NCI-H748 treated with DMSO at 0.1 percent for 48 hours (cell line): ENCODE data around the gene FOXK1.
A peak's percentile ranks its signal among the peaks of the same experiment; 100 is the strongest.

Experiments
- DNase-seq: peaks from one replicate; lab custom pipeline; 2025; lab: John Stamatoyannopoulos, UW

Gene FOXK1

DNA sequence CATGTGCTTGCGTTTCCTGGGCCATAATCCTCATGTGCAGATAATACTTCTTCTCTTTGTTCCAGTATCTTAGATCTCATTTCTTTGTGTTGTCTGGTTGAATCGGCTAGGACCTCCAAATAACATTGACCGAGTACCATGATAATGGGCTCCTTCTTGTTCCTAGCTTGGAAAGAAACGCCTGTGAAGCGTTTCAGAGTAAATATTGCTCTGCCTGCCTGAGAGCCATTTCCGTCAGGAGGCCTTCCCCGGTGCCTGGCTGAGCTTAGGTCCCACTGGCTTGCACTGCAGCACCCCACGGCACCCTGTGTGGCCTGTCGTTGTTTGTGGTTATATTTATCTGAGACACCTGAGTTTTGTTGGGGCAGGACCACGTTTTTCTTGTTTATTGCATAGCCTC lies 17.7 kb downstream of the FOXK1 start:
- DNase-seq = no peak

DNA sequence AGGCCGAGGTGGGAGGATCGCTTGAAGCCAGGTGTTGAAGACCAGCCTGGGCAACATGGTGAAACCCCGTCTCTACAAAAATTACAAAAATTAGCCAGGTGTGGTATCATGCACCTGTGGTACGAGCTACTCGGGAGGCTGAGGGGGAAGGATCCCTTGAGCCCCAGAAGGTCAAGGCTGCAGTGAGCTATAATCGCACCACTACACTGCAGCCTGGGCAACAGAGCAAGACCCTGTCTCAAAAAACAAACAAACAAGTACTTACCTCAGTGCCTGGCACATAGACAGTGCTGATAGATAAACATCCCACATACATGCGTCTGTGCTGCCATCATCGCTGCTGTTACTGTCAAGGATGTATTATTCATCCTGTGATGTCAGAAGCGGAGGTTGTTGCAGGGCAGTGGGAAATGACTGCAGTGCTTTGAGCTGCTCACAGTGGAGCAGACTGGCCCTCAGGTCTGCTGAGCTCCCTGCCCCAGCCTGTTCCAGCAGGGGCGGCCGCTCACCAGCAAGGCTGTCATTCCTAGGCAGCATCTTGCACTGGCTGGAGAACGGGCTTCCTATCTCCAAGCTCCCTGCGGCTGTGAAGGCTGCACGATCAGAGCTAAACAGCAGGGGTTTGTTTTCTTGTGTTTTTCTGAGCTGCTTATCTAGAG lies 18.6 kb downstream of the FOXK1 start:
- DNase-seq = no peak

DNA sequence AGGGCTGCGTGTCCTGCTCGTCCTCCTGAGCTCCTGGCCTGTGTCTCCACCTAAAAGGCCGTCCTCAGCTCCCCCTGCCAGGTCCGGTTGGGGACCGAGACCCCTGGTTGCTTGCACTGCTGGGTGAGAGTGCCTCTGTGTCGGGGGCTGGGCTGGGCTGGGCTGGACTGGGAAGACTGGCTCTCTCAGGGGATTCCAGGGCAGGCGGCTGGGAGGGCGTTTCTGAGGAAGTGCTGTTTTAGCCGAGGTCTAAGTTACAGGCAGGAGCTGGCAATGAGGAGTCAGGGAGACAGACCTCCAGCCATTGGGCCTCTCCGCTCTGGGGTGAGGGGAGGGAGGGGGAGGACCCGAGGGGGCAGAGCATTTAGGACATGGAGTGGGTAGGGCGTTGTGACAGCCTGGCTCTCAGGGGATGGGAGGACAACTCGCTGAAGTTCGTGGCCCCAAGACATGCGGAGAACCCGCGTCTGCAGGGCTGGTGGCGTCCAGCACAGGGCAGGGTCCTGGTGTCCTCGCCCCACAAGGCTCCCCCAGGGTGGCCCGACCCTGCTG lies 20.9 kb downstream of the FOXK1 start:
- DNase-seq = no peak

DNA sequence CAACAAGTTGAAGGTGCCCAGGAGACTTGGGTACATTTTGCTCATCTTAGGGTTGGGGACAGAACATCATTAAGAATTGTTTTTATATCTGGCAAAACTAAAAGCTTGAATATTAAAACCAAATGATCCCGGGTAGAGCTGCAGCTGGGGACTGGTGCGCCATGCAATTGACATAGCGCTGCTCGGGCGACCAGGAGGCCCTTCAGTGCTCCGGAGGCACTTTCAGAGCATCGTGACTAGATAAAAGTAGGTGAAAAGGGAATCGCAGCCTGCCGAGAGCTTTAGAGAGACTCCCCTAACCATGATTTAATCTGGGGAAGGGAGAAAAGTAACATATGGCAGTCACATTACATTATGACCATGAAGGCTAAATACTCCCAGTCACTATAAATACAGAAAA lies 21.4 kb downstream of the FOXK1 start:
- DNase-seq = no peak

DNA sequence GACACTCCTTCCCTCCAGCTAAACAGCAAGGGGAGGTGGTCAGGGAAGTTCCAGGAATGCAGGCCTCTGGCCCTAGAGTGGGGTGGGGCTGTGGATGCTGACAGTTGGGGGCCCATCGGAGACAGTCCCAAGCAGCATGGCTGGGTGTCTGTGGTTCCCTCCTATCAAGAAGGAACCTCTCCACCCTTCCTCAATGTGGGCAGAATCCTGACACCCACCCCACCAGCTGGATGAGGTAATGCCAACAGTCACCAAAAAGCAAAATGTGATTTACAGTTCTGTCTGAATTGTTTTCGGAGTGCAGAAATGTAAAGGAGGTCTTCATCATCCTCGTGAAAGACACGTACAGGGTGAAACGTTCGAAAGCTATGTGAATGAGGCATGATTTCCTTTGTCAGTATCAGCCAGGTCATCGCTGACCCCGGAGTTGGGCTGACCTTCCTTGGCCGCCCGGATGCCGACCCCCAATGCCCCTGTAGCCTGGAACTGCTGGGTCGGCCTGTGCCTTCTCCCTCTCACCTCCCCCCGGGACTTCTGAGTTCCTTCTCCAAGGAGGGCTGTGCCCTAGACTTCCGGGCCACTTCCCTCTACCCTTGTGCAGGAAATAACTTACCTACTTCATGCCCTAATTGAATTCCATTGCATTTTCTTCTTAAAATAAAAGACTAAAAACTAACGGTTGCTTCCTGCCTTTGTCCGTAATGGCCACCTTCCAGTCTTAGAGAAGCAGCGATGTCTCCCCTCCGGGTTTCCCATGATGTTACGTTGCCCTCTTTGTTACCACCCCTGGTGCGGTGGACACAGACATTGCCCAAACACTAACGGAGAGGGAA lies 24.5 kb downstream of the FOXK1 start:
- no peak for DNase-seq

DNA sequence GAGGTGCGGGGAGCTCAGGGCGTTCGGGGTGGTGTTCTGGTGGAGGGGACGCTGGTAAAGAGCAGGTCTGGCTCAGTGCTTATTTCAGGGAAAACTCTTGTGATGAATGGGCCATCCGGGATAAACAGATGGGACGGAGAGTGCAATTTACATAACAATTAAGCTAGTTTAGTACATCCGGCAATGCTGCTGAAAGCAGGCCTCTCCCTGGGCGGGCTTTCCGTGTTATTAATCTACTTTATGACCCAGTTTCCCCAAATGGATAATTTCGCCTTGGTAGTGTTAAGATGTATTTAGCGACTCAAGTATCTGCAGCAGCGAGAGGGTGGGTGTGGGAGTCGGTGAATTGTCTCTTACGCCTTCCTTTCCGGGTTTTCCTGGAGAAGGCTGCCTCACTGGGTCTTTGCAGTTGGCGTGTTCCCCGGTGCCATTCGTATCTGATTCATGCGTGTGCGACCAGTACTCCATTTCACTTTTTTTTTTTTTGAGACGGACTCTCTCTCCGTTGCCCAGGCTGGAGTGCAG lies 25.2 kb downstream of the FOXK1 start:
- no peak for DNase-seq

DNA sequence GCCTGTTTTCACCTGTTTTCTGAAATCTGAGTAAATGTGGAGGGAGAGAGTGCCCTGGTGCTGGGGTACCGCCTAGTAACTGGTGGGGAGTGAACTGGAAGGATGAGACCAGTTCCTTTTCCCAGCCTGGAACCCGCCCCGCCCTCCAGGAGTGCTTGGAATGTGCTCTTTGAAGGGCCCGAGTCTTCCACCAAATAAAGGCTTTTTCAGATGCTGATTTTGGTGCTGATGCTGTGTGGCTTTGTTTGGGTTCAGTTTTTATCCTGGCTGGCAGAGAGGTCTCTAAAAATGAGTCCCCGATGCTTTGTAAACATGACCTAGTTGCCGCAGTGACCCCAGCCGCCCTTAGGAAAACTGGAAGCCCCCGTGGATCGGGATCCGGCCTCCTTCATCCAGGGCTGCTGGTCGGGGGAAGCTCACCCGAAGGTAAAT lies 25.9 kb downstream of the FOXK1 start:
- no peak for DNase-seq

DNA sequence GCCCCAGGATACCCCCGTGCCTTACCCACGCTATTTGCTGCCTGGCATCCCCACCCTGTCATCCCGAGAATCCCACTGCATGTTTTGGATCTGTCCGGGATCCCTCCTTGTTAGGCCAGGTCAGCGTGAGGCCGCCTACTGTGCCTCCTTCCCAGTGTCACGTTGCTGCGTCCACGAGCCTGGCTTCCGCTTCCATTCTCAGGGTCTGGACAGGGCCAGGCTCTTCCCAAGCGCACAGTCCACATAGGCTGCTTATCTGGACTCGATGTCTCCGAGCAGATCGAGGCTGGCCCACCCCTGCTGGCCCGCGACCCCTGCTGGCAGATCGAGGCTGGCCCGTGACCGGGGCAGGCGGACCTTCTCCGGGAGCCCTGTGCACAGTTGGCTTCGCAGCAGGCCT lies 27.1 kb downstream of the FOXK1 start:
- no peak for DNase-seq

DNA sequence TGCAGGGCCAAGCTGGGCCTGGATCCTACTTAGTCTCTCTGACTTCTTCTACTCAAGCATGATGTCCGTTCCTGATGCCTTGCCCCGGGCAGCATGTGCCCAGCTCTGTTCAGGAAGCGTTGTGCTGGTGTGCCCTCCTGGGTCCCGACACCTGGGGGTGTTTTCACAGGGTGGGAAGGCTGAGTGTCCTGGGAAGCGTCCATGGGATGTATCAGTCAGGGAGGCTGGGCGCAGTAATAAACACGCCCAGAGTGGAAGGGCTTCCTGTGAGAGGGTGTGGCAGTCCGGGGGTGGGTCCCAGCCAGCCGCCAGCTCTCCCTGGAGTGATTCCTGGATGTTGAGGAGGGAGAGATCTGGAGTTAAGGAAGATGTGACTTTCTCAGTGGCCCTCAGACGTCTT lies 29.0 kb downstream of the FOXK1 start:
- DNase-seq = no peak

DNA sequence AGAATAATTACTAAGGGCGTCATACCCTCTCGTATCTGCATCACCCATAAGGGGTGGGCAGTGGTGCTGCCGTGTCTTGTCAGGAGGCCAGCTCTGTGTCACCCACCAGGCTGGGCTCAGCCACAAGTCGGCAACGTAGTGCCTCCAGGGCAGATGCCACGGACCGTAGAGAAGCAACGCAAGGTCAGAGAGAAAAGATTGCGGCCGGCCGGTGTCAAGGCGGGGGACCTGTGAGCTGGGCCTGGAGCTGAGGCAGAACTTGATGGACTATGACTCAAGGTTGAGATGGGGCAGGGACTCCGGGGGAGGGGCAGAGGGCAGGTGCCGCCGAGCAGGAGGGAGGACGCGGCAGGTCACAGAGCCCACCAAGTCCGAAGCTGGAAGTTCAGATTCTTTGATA lies 29.5 kb downstream of the FOXK1 start:
- no peak for DNase-seq

DNA sequence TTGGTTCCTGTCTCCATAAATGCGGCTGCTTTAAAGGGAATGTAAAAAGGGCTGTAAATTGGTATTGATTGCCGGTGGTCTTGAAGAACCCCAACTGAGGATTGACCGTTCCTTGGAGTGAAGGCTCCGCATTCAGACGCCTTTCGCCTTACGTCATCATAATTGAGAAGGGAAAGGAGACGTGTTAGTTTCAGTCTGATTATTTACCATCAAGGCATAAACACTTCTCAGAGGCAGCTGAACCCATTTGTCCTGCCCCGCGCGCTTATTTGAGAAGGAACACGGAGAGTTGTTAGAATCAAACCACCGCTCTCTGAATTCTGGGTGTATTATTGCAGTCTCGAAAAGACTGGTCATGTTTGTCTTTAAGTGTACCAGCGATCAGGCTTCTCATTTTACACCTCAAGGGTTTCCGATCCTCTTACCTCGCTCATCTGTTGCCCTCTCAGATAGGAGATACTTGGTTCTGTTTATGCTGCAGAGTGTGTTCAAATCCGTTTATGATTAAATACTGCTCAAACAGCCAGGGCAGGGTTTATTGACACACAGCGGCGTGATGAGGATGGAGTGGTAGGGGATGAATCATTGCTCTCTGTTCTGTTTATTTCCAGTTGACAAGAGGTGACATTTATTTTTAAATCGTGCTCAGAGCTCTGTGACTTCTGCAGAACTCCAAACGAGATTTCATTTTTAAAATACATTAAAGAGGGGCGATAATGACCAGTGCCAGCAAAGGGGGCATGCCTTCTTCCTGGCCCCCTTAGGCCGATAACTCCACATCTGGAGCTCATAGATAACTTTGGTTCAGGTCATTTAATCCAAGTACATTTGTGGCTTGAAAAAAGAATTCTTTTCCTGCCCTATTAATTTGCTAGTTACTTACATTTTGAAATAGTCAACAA lies 30.4 kb downstream of the FOXK1 start:
- peak; percentile 86 for DNase-seq

DNA sequence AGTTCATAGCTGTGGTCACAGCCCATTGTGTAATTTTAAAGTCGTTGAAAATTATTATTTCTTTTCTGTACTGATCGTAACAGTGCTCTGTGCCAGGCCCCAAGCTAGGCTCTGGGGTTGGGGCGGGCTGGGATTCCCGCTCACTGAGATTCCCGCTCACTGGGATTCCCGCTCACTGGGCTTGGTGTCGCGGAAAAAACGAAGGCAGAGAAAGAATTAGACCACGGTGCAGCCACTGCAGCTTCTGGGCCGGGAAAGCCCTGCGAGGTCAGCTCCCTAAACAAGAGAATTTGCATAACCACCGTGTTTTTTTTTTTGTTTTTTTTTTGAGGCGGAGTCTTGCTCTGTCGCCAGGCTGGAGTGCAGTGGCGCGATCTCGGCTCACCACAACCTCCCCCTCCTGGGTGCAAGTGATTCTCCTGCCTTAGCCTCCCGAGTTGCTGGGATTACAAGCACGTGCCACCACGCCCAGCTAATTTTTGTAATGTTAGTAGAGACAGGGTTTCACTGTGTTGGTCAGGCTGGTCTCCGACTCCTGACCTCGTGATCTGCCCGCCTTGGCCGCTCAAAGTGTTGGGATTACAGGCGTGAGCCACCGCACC lies 31.2 kb downstream of the FOXK1 start:
- no peak for DNase-seq

DNA sequence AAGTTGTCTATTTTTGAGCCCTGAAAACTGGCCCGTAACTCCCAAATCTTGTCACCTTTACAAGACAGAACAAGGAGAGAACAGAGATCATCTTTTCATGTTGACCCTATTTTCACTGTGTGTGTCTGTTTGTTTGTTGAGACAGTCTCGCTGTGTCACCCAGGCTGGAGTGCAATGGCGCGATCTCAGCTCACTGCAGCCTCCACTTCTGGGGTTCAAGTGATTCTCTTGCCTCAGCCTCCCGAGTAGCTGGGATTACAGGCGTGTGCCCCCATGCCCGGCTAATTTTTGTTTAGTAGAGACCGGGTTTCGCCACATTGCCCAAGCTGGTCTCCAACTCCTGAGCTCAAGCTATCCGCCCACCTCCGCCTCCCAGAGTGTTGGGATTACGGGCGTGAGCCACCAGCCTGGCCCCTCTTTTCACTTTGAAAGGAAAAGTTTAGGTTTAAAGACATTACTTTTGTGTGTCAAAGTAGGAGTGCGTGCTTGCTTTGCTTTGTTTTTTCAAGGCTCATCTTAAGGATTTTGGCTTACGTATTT lies 32.1 kb downstream of the FOXK1 start:
- no peak for DNase-seq

DNA sequence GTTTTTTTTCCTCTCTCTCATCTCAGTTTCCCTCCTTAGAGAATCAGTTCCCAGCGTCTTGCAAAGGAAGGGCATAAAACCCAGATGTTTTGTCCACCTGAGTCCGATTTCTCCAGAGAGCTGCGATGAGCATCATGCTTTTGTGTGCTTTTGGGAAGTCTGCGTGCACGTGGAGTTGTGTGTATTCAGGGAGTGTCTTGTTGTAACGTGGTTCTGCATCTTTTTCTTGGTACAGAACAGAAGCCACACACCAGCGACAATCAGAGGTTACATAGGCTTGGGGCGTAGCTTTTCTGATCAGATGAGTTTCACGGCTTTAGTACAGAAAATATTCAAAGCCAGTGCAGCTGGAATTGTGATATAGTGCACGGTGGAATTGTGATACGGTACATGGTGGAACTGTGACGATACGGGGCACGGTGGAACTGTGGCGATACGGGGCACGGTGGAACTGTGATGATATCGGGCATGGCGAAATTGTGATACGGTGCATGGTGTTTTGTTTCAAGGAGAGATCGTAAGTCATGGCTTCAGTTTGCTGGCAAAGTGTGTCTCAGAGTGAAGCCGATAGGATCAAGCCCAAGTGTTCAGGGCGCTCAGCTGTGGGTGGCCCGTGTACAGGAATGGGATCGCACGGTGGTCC lies 32.8 kb downstream of the FOXK1 start:
- no peak for DNase-seq

DNA sequence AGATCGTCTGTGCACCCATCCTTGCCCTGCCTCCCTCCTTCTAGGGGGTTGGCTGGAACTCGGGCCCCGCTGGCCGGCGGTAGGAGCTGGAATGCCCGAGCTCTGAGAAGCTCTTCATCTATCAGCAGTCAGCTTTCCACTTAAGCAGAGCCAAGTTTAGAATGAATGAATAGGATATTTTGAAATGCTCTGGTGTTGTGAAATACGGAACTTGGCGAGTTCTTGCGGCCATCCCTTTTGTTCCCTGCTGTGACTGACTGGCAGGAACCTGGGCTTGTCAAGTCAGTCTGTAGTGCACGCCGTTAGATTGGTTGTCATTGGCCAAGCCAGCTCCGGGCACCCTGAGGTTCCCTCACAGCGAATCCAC lies 33.3 kb downstream of the FOXK1 start:
- no peak for DNase-seq

DNA sequence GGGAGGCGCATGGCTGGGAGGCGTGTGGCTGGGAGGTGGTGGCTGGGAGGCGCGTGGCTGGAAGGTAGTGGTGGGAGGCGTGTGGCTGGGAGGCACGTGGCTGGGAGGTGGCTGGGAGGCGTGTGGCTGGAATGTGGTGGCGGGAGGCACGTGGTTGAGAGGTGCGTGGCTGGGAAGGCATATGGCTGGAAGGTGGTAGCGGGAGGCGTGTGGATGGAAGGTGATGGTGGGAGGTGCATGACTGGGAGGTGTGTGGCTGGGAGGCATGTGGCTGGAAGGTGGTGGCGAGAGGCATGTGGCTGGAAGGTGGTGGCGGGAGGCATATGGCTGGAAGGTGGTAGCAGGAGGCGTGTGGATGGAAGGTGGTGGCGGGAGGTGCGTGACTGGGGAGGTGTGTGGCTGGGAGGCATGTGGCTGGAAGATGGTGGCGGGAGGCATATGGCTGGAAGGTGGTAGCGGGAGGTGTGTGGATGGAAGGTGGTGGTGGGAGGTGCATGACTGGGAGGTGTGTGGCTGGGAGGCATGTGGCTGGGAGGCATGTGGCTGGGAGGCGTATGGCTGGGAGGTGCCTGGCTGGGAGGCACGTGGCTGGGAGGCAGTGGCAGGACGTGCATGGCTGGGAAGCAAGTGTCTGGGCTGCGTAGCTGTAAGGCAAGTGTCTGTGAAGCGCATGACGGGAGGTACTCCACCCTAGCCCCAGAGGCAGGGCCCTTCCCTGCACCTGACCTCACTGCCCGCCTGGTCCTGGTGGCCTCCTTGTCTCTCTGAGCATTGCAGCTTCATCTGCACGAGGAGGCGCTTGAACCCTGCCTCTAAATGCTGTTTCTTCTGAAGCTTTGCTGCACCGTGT lies 35.1 kb downstream of the FOXK1 start:
- DNase-seq = no peak

DNA sequence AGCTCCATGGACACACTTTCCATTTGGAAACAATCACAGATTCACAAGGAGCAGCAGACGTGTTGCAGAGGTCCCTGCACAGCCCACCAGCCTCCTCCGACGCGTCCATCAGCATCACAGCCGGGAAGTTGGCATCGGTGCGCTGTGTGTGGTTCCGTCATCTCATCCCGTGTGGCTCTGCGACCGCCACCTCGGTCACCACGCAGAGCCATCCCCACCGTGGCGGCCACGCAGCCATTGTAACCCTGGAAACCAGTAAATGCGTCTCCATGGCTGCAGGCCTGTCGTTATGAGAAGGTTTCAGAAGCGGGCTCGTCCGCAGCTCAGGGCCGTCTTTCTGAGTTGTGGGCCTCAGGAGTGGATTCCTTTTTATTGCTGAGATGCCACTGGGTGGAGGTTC lies 36.0 kb downstream of the FOXK1 start:
- no peak for DNase-seq

DNA sequence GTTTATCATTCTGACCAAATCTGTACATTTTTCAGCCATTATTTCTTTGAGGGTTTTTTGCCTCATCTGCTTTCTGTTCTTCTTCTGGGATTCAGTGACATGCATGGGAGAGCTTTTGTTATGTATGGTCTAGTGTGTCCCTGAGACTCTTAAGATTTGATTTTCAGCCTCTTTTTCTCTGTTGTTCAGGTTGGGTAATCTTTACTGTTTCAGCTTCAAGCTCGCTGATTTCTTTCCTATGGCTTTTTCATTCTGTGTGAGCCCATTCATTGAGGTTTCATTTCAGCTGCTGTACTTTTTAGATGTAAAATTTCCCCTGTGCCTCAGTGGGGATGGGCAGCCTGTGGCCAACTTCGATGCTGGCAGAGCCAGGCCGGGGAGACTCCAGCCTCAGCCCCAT lies 38.1 kb downstream of the FOXK1 start:
- no peak for DNase-seq

DNA sequence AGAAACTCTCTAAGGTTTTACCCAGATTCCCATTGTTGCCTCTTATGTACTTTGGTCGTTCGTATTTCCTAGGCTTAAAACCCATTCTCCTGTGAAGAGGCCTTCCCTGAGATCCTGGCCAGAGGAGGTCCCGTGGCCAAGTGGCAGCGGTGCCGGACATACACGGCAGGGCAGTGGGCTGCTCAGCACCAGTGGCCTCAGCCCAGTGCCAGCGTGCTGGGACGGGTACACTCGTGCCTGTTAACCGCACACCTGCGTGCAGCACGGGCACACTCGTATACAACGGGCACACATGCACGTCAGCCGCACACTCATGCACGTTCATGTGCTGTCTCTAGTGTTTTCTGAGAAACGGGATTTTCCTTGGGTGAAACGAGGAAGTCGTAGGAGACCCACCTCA lies 40.2 kb downstream of the FOXK1 start:
- no peak for DNase-seq
